Esophagus muscularis mucosa (tissue), 3 donors: Measurements from ENCODE around the gene PRR23C.

Source experiments
- CTCF ChIP-seq, 3 experiments: fragments of 200-600 bp in 2 of 3; fragments of 450-650 bp in 1 of 3; sonication (generic) in 2 of 3; IDR thresholded peaks; one replicate each; pipeline ENCODE4 v1.5.1; 2017 to 2019; ENCODE audit warnings: antibody characterized with exemption in 3 of 3, mild to moderate bottlenecking in 2 of 3, moderate library complexity in 1 of 3
- POLR2A ChIP-seq: fragments of 450-650 bp; IDR thresholded peaks from one replicate; pipeline ENCODE4 v1.6.1; 2017; ENCODE audit warnings: antibody characterized with exemption, moderate library complexity, mild to moderate bottlenecking, low read depth

- no peak for TF ChIP-seq CTCF (IDR thresholded peaks at IDR 0.05)
- TF ChIP-seq POLR2A, result no peak
Measured at GRCh38 chr3:139043554-139044365, 932 bp downstream of the PRR23C start.
